ENCODE measurements around the gene TRAPPC8.

GRCh38 chr18:31892936-31893335 lies 50.0 kb downstream of the TRAPPC8 start:
- TF ChIP-seq CTCF (conservative IDR thresholded peaks at IDR 0.05; ENCODE audit: low read length) (no peak), EZH2phosphoT487 (IDR thresholded peaks at IDR 0.05; ENCODE audit: borderline replicate concordance, low read depth, low read length) (no peak)
